Sigmoid colon (tissue), 7 donors: ENCODE measurements around the gene EFCAB10. TPM values are rescaled to one million over a fixed set of nuclear protein-coding genes. Genes with fewer than 3 reads are reported as not detected.
"Not testable (repeated sequence)": the region's sequence is repeated elsewhere in the genome, so short reads cannot be mapped to it uniquely, and the experiment has no call there.

ENCODE experiments used
- DNase-seq: peaks from one replicate; pipeline ENCODE4 v3.0.0-alpha.2; 2019
- H3K27ac ChIP-seq, 4 donors: fragments of 200-600 bp; sonication (generic); one replicate each; pipeline ENCODE4 v1.5.1; 2016 to 2019; ENCODE audit warnings: mild to moderate bottlenecking in 1 of 4
- H3K27me3 ChIP-seq, 3 donors: fragments of 200-600 bp; sonication (generic); one replicate each; pipeline ENCODE4 v1.5.1; 2019; ENCODE audit warnings: mild to moderate bottlenecking in 1 of 3
- H3K36me3 ChIP-seq, 4 donors: fragments of 200-600 bp; sonication (generic); one replicate each; pipeline ENCODE4 v1.5.1; 2016 to 2019
- H3K4me1 ChIP-seq, 4 donors: fragments of 200-600 bp; sonication (generic); one replicate each; pipeline ENCODE4 v1.5.1; 2017 to 2019
- H3K4me3 ChIP-seq, 4 donors: fragments of 200-600 bp; sonication (generic); one replicate each; pipeline ENCODE4 v1.5.1; 2017 to 2019; ENCODE audit warnings: mild to moderate bottlenecking in 2 of 4, moderate library complexity in 1 of 4
- H3K9me3 ChIP-seq, 4 donors: fragments of 200-600 bp in 3 of 4; sonication (generic) in 3 of 4; one replicate each; pipeline versions ENCODE4 v1.5.1 to v1.6.1; 2013 to 2019
- CTCF ChIP-seq, 4 experiments: fragments of 450-650 bp in 3 of 4; fragments of 200-600 bp in 1 of 4; IDR thresholded peaks; one replicate each; pipeline ENCODE4 v1.5.1; 2016 to 2019; ENCODE audit warnings: antibody characterized with exemption in 4 of 4, mild to moderate bottlenecking in 3 of 4, moderate library complexity in 2 of 4
- EP300 ChIP-seq, 4 donors: sonication (generic); formaldehyde crosslinking; IDR thresholded peaks; one replicate each; pipeline ENCODE4 v1.6.1; 2017; ENCODE audit warnings: antibody characterized with exemption in 4 of 4
- POLR2A ChIP-seq, 2 donors: fragments of 450-650 bp; IDR thresholded peaks; one replicate each; pipeline ENCODE4 v1.6.1; 2016; ENCODE audit warnings: antibody characterized with exemption in 2 of 2, mild to moderate bottlenecking in 2 of 2, moderate library complexity in 2 of 2
- POLR2AphosphoS5 ChIP-seq, 4 donors: sonication (generic); formaldehyde crosslinking; IDR thresholded peaks; one replicate each; pipeline ENCODE4 v1.6.1; 2017; ENCODE audit warnings: antibody characterized with exemption in 4 of 4
- WGBS, 2 donors: extraction: QIAGEN DNeasy Blood & Tissue Kit; methylation state at CpG; one replicate each; pipeline ENCODE4 v1.1.7; 2013; 5-methylcytosine and 5-hydroxymethylcytosine counted together
- intact Hi-C: fragments of 100-400 bp; cut with DNase I; formaldehyde crosslinking; loops from one replicate; pipeline ENCODE4 v1.15.1; 2023
- polyA plus RNA-seq, 3 donors: library from polyadenylated mRNA; stranded (reverse); fragments of 200-250 nt; gene quantifications; one replicate each; pipeline ENCODE4 v1.2.3, GENCODE V29; 2013
- total RNA-seq, 4 donors: library from RNA; depleted of rRNA; stranded (reverse); fragments of >200 nt; gene quantifications; one replicate each; pipeline ENCODE4 v1.1.0, GENCODE V29; 2016
- donor health status: healthy with polysubstance abuse.
- donor health status: Bipolar disorder and iron deficiency.
- donor health status: healthy.

The EFCAB10 gene
- total and polyA plus RNA-seq, 7 donors: 0.13 TPM; not detected in 6

GRCh38 chr7:105610165-105610930 is 29.1 kb upstream of the EFCAB10 start:
- intact Hi-C loops: no loop called here
- no peak overlapping the region for H3K4me3 ChIP-seq
- no peaks in the 10 kb centered on the region for H3K9me3 ChIP-seq
- peak; percentile 27 for DNase-seq
- TF ChIP-seq EP300 (IDR thresholded peaks at IDR 0.05) (no peak), CTCF (IDR thresholded peaks at IDR 0.05) (no peak), POLR2A (IDR thresholded peaks at IDR 0.05) (no peak), POLR2AphosphoS5 (IDR thresholded peaks at IDR 0.05) (no peak)
- H3K27ac ChIP-seq: no peak overlapping the region
- H3K4me1 ChIP-seq: peaks cover 0 to under 1% (median 0%) of the 10 kb centered on the region in 4 donors
- peaks cover 8 to 41% (median 14%) of the 10 kb centered on the region in 4 donors for H3K36me3 ChIP-seq
- 96 to 97% methylated on average over 8 of the region's 8 CpGs for WGBS, 2 donors
- no peaks in the 10 kb centered on the region for H3K27me3 ChIP-seq

GRCh38 chr7:105602325-105603305 is 21.3 kb upstream of the EFCAB10 start:
- Histone ChIP-seq H3K4me3 (no peak overlapping the region), H3K4me1 (peaks cover 0 to 10% (median 2%) of the 10 kb centered on the region in 4 donors), H3K9me3 (no peaks in the 10 kb centered on the region), H3K36me3 (peaks cover 0 to 3% (median 0%) of the 10 kb centered on the region in 4 donors), H3K27ac (no peak overlapping the region), H3K27me3 (no peaks in the 10 kb centered on the region)
- TF ChIP-seq EP300 (IDR thresholded peaks at IDR 0.05) (no peak), POLR2A (IDR thresholded peaks at IDR 0.05) (no peak), POLR2AphosphoS5 (IDR thresholded peaks at IDR 0.05) (no peak), CTCF (IDR thresholded peaks at IDR 0.05) (no peak)
- 85 to 87% methylated on average over 19 of the region's 19 CpGs for WGBS, 2 donors
- peak; percentile 43 for DNase-seq
- intact Hi-C loops: no loop called here

GRCh38 chr7:105600720-105601550 is 19.6 kb upstream of the EFCAB10 start:
- intact Hi-C loops: no loop called here
- WGBS, 2 donors: 78 to 86% methylated on average over 14 of the region's 14 CpGs
- no peaks in the 10 kb centered on the region for H3K36me3 ChIP-seq
- peaks cover 0 to 10% (median 2%) of the 10 kb centered on the region in 4 donors for H3K4me1 ChIP-seq
- H3K9me3 ChIP-seq: no peaks in the 10 kb centered on the region
- H3K27me3 ChIP-seq: peaks cover 0 to 2% (median 0%) of the 10 kb centered on the region in 3 donors
- no peak overlapping the region for H3K27ac ChIP-seq
- H3K4me3 ChIP-seq: no peak overlapping the region
- no peak for TF ChIP-seq POLR2AphosphoS5 (IDR thresholded peaks at IDR 0.05)
- TF ChIP-seq POLR2A (IDR thresholded peaks at IDR 0.05): no peak
- TF ChIP-seq EP300 (IDR thresholded peaks at IDR 0.05): no peak
- TF ChIP-seq CTCF (IDR thresholded peaks at IDR 0.05): no peak
- peak; percentile 21 for DNase-seq

- Histone ChIP-seq H3K4me3 (no peak overlapping the region), H3K4me1 (peaks cover 0 to 10% (median 0%) of the 10 kb centered on the region in 4 donors), H3K9me3 (no peaks in the 10 kb centered on the region), H3K36me3 (no peaks in the 10 kb centered on the region), H3K27me3 (peaks cover 0 to 2% (median 0%) of the 10 kb centered on the region in 3 donors), H3K27ac (peak overlapping the region in 1 of 4 donors; percentile 29)
- 70 to 78% methylated on average over 3 of the region's 3 CpGs for WGBS, 2 donors
- intact Hi-C loops: no loop called here
- peak; percentile 64 for DNase-seq
- TF ChIP-seq POLR2A (IDR thresholded peaks at IDR 0.05) (no peak), EP300 (IDR thresholded peaks at IDR 0.05) (peak in 1 of 4 donors; percentile 21), POLR2AphosphoS5 (IDR thresholded peaks at IDR 0.05) (peak; percentile 23 to 69 (median 32))
These were observed 18.3 kb upstream of the EFCAB10 start for GRCh38 chr7:105599551-105599950.

GRCh38 chr7:105599080-105599479 is 17.8 kb upstream of the EFCAB10 start:
- H3K27me3 ChIP-seq, H3K4me1 ChIP-seq, H3K4me3 ChIP-seq, H3K36me3 ChIP-seq, H3K9me3 ChIP-seq, intact Hi-C loops: not testable (repeated sequence)
- DNase-seq: peak; percentile 13
- WGBS, 2 donors: 82 to 89% methylated on average over 8 of the region's 8 CpGs
- H3K27ac ChIP-seq: peak overlapping the region in 1 of 4 donors; percentile 29
